ENCODE data around the gene SYTL1. TPM values are rescaled to one million over a fixed set of nuclear protein-coding genes. Genes with fewer than 3 reads are reported as not detected.
A peak's percentile ranks its signal among the peaks of the same experiment; 100 is the strongest.

The SYTL1 gene
- total RNA-seq, 4 donors from 2014 or later: 12.4 to 23.9 (median 18.4) TPM

DNA sequence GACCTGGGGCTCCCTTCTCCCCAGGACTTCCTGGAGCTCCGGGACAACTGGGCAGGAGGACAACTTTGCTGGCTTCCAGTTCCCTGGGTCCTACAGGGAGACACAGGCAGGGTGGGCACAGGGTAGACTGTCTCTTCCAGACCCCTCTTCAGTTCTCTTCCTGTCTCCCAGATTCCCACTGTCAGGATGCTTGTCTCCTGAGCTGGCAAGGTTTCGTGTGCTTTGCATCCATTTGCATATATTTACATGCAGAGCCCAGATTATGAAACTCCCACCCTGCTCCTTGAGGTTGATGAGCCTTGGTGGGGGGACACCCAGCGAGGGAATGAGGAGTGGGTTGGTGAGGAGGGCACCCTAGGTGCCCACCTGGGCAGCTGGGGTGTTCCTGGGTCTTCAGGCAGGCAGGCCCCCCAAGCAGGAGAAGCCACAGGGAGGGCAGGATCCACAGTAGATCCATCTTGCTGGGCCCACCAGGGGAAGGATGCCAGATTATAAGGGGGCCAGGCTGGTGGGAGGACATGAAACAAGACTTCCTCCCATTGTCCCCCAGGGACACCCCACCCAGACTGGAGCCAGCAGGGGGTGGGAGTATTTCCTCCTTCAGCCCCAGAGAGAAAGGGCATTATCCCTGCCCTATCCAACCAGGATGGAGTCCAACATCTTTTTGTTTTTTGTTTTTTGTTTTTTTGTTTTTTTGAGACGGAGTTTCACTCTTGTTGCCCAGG is 32.7 kb downstream of the SYTL1 start, which contains the start of gene FCN3:
TSS of gene FCN3 (minus strand) at position 463 of the 725 bp plus-strand sequence. CDS start at position 457, 6 bp downstream.
- H3K4me1 ChIP-seq: peaks cover 3 to 12% of the 10 kb centered on the region in 2 donors
- H3K36me3 ChIP-seq: no peaks in the 10 kb centered on the region
- no peak within 1 kb of the TSS for H3K4me3 ChIP-seq (replicated peaks in 1 of 3)
- no peak for DNase-seq
- TF ChIP-seq, protein P1, sequence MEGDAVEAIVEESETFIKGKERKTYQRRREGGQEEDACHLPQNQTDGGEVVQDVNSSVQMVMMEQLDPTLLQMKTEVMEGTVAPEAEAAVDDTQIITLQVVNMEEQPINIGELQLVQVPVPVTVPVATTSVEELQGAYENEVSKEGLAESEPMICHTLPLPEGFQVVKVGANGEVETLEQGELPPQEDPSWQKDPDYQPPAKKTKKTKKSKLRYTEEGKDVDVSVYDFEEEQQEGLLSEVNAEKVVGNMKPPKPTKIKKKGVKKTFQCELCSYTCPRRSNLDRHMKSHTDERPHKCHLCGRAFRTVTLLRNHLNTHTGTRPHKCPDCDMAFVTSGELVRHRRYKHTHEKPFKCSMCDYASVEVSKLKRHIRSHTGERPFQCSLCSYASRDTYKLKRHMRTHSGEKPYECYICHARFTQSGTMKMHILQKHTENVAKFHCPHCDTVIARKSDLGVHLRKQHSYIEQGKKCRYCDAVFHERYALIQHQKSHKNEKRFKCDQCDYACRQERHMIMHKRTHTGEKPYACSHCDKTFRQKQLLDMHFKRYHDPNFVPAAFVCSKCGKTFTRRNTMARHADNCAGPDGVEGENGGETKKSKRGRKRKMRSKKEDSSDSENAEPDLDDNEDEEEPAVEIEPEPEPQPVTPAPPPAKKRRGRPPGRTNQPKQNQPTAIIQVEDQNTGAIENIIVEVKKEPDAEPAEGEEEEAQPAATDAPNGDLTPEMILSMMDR (IDR thresholded peaks at IDR 0.05): no peak
- no peak for TF ChIP-seq POLR2A (IDR thresholded peaks at IDR 0.05)
- intact Hi-C loops (cut with DNase I): no loop called here
- H3K9me3 ChIP-seq: no peaks in the 10 kb centered on the region
- no peaks in the 10 kb centered on the region for H3K27me3 ChIP-seq
- 84 to 86% methylated on average over 4 of the region's 4 CpGs for WGBS, 2 donors
- peak within 1 kb of the TSS in 1 of 3 donors; percentile 28 for H3K27ac ChIP-seq

DNA sequence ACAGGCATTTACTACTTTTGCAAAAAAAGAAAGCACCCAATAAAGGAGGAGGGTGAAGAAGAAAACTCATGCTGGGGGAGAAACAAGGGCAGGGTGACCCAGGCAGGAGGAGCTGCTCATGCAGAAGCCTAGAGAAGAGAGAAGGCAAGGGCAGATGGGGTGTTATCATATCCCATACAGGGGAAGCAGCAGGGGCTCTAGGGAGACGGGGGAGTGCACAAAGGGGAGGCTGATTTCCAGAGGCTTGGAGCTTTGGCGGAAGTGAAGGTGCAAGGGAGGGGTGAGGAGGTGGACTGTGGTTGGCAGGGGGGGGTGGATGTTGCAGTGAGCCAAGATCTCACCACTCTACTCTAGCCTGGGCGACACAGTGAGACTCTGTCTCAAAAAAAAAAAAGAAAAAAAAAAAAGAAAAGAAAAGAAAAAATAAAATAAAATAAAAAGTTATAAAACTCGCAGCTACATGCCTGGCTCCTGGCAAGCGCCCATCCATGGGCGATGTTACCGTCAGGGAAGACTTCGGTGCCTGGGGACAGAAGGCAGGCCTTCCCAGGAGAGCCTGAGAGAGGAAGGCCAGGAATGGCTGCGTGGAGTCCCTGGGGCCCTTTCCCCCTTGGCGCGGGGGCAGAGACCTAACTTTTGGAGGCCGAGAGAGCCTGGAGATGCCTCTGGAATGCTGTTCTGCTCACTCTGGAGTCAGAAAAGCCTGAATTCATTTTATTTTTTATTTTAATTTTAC is 36.1 kb downstream of the SYTL1 start:
- TF ChIP-seq POLR2A (IDR thresholded peaks at IDR 0.05): no peak
- TF ChIP-seq, protein P1 (IDR thresholded peaks at IDR 0.05): no peak
- Histone ChIP-seq H3K4me1 (peaks cover 0 to 32% of the 10 kb centered on the region in 2 donors), H3K9me3 (no peaks in the 10 kb centered on the region), H3K36me3 (no peaks in the 10 kb centered on the region), H3K27me3 (no peaks in the 10 kb centered on the region), H3K4me3 (replicated peaks in 1 of 3) (no peak overlapping the region), H3K27ac (no peak overlapping the region)
- intact Hi-C loops (cut with DNase I): no loop called here
- WGBS, 2 donors: 86 to 88% methylated on average over 12 of the region's 12 CpGs
- DNase-seq: no peak

- Histone ChIP-seq H3K4me3 (replicated peaks in 1 of 3) (no peak overlapping the region), H3K9me3 (no peaks in the 10 kb centered on the region), H3K27me3 (no peaks in the 10 kb centered on the region), H3K36me3 (no peaks in the 10 kb centered on the region), H3K4me1 (peaks cover 0 to 30% of the 10 kb centered on the region in 2 donors), H3K27ac (no peak overlapping the region)
- DNase-seq: no peak
- intact Hi-C loops (cut with DNase I): no loop called here
- no peak for TF ChIP-seq POLR2A (IDR thresholded peaks at IDR 0.05)
- TF ChIP-seq, protein P1 (IDR thresholded peaks at IDR 0.05): no peak
- 70 to 77% methylated on average over 6 to 9 of the region's 11 CpGs for WGBS, 2 donors
Observed at GRCh38 chr1:27379564-27380122, 37.8 kb downstream of the SYTL1 start.

DNA sequence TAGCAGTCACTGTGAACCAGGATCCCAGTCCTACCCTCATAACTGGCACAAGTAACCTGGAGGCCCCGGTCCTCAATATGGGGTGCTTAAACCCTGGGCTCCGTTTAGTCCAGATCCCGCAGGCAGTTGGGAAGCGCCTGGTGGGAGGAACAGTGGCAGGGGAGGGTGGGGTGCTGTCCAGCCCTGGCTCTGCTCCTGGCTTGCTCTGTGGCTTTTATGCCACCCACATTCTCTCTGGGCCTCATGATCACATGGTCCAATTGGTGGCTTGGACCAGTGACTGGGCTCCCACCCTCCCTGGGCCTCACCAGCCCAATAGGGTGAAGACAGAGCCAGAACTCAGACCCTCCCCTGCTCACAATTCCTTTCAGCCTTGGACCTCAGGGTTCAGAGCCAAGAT is 38.4 kb downstream of the SYTL1 start:
- intact Hi-C loops (cut with DNase I): no loop called here
- no peaks in the 10 kb centered on the region for H3K36me3 ChIP-seq
- H3K27me3 ChIP-seq: no peaks in the 10 kb centered on the region
- H3K27ac ChIP-seq: no peak overlapping the region
- H3K4me3 ChIP-seq (replicated peaks in 1 of 3): no peak overlapping the region
- H3K4me1 ChIP-seq: peaks cover 0 to 30% of the 10 kb centered on the region in 2 donors
- DNase-seq: no peak
- no peaks in the 10 kb centered on the region for H3K9me3 ChIP-seq
- TF ChIP-seq, protein P1 (IDR thresholded peaks at IDR 0.05): no peak
- TF ChIP-seq POLR2A (IDR thresholded peaks at IDR 0.05): no peak
- 87 to 100% methylated on average over 1 to 3 of the region's 4 CpGs for WGBS, 2 donors

Data from thyroid gland (tissue), 4 donors.